Heart left ventricle (tissue), 13 donors: ENCODE results near the gene ANXA6.

Experiments
- POLR2A ChIP-seq, 2 donors: fragments of 450-650 bp; IDR thresholded peaks; one replicate each; pipeline ENCODE4 v1.6.1; 2017; ENCODE audit warnings: antibody characterized with exemption in 2 of 2, mild to moderate bottlenecking in 2 of 2, moderate library complexity in 2 of 2
- TF ChIP-seq, protein P1 (sequence below), 12 donors: fragments of 200-600 bp; sonication (generic) in 4 of 12; IDR thresholded peaks; one replicate each; pipeline versions ENCODE4 v1.5.0 to v1.8.0; 2018 to 2022; ENCODE audit warnings: antibody characterized with exemption in 12 of 12, mild to moderate bottlenecking in 5 of 12
- donor health status: ischemic (EF 13 %, LVEDD 7.1; RV severe dilation, severe dysfunction).
- donor health status: DM: no; HTN: yes; CAD: no.
- donor health status: DM: no; HTN: no; CAD: no.
- donor health status: ischemic (EF 25% LVEDD 6.9; RV normal size, moderate dysfunction).
- donor health status: ischemic (EF 25% LVEDD 5.7; RV mildly dilated, moderate dysfunction).
- donor health status: ischemic (EF 35%, LVEDD 5.7; RV mildly dilated, moderate dysfunction).
- donor health status: nonischemic (EF 11% LVEDD 7.7; RV severe dilation, severe dysfunction).
- donor health status: DM: yes; HTN: yes; CAD: no.
- donor health status: PGD.
- donor health status: ischemic (EF 29% LVEDD 5.4; RV normal size, mild dysfunction).
- donor health status: nonischemic (EF 23%, LVEDD 6.1; RV moderate dilation, normal function).

- no peak for TF ChIP-seq POLR2A (IDR thresholded peaks at IDR 0.05)
- TF ChIP-seq, protein P1, sequence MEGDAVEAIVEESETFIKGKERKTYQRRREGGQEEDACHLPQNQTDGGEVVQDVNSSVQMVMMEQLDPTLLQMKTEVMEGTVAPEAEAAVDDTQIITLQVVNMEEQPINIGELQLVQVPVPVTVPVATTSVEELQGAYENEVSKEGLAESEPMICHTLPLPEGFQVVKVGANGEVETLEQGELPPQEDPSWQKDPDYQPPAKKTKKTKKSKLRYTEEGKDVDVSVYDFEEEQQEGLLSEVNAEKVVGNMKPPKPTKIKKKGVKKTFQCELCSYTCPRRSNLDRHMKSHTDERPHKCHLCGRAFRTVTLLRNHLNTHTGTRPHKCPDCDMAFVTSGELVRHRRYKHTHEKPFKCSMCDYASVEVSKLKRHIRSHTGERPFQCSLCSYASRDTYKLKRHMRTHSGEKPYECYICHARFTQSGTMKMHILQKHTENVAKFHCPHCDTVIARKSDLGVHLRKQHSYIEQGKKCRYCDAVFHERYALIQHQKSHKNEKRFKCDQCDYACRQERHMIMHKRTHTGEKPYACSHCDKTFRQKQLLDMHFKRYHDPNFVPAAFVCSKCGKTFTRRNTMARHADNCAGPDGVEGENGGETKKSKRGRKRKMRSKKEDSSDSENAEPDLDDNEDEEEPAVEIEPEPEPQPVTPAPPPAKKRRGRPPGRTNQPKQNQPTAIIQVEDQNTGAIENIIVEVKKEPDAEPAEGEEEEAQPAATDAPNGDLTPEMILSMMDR (IDR thresholded peaks at IDR 0.05), result no peak
Observed at GRCh38 chr5:151121095-151121494, 36.5 kb downstream of the ANXA6 start.
